HTR-8/SVneo (cell line): ENCODE measurements around the gene AIG1.

Experiments used
- DNase-seq: peaks from one replicate; pipeline ENCODE4 v3.0.0; 2011; ENCODE audit warnings: low spot score, mixed read lengths; ENCODE audit not compliant: insufficient read length
- FAIRE-seq: peaks from 2 replicates; lab custom pipeline; 2011; peaks lifted over from hg19 to GRCh38; lab: Jason Lieb, UNC

Gene AIG1

DNA sequence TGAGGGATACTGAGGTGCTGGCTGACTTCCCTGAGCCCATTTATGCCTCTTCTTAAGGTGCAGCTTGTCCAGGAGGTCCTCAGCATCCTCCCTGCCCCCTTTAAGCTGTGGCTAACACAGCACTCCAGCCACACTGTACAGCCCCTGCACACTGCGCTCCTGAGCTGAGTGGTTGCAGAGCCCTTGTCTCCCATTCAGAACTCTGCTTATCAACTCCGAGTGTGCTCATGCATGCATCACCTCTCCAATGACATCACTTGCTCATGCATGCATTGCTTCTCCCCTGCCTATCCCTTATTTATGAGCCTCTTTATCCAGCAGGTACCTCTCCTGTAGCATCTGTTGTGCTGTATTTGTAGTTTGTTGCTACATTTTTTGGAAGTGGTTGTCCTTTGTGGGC is 124.6 kb downstream of the AIG1 start:
- FAIRE-seq (no peak), DNase-seq (no peak)

DNA sequence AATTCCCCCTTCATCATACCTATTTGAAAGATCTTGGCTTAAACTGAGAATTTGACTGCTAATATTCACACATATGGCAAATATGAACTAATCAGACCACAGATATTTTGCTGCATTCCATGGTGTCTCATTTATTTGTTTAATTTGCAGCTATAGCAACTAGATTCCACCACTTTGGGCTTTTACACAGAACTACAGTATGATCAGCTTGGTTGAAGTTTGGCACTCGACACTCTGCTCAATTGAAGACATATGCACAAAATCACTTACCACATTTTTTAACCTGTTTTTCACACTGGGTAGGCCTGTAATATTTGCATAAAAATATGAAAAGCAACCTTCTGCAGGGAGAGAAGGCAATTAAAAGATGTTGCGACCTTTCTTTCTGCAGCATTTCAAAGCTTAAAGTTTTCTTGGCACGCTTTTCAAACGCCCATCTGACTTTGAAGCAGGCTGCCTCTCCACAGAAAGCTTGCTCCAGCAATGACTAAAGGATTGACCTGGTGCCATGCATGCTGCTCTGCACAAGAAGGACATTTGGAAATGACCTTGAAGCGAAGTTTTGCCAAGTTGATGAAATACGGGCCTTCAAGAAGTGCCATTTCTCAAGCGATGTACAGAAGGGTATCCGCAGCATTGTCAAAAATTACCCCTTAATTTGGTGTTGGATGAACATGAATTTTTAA is 126.7 kb downstream of the AIG1 start:
- DNase-seq: no peak
- no peak for FAIRE-seq

GRCh38 chr6:143188292-143188691 is 127.6 kb downstream of the AIG1 start:
- DNase-seq: no peak
- no peak for FAIRE-seq

DNA sequence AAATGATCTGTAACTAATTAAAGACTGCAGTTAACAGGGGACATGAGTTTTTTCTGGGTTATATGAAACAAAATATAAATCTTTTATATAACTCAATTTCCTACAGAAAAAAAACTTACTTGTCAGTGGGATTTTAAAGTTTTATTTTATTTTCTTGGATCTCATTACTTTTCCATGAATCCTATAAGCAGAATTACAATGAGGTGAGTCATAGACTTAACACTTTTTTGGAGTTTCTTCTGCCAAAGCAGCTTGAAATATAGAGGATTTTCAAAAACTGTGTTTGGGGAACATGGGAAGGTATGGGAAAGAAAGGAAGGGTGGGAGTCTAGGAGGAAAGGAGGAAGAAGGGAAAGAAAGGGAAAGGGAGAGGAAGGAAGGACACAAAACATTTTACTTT is 130.7 kb downstream of the AIG1 start:
- FAIRE-seq: no peak
- DNase-seq: no peak

GRCh38 chr6:143192766-143193165 is 132.1 kb downstream of the AIG1 start:
- FAIRE-seq (no peak), DNase-seq (no peak)

- FAIRE-seq (no peak), DNase-seq (no peak)
Measured at GRCh38 chr6:143193571-143194094, 132.9 kb downstream of the AIG1 start.

DNA sequence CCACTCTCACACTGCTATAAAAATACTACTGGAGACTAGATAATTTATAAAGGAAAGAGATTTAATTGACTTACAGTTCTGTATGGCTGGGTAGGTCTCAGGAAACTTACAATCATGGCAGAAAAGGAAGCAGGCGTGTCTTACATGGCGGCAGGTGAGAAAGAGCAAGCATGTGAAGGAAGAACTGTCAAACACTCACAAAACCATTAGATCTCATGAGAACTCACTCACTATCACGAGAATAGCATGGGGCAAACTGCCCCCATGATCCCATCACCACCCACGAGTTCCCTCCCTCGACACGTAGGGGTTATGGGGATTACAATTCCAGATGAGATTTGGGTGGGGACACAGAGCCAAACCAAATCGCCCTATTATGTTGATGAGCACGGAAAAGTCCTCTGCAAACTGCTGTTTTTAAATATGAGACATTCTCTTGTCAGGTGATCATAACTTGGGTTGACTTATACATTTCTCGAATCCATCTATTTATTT is 133.5 kb downstream of the AIG1 start:
- FAIRE-seq: no peak
- DNase-seq: no peak

- FAIRE-seq (no peak), DNase-seq (no peak)
Measured at GRCh38 chr6:143195349-143195845, 134.7 kb downstream of the AIG1 start.

DNA sequence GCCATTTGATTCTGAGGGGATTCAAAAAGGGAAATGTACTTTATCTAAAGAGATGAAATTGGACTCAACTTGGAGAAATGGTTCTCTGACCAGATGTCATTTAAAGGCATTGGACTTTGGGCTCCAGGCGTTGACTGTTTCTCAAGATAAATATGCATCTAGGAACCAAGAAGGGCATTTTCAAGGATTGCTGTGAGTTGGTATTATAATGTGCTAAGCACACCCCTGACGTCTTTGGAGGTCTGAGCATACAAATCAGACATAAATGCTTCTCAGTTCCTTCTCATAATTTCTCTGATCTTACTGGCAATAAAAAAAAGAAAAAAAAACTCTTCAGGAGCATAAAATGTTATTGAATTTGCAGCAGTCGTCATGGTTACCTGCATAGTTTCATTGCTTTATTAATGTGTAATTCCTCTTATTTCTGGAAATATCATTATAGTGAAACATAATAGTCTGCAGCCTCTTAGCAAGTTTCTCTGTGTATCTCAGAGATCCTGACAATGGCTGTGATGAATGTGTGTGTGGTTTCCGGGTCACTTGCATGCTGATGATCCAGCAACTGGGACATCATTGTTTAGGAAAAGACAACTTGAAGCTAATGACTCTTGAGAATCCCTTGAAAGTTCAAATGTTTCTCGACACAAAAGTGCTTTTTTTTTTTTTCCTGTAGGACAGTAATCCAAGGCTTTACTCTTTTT is 136.0 kb downstream of the AIG1 start:
- no peak for FAIRE-seq
- no peak for DNase-seq

GRCh38 chr6:143197377-143197776 is 136.7 kb downstream of the AIG1 start:
- DNase-seq (no peak), FAIRE-seq (no peak)

- FAIRE-seq (no peak), DNase-seq (no peak)
Measured at GRCh38 chr6:143198312-143198711, 137.6 kb downstream of the AIG1 start.

DNA sequence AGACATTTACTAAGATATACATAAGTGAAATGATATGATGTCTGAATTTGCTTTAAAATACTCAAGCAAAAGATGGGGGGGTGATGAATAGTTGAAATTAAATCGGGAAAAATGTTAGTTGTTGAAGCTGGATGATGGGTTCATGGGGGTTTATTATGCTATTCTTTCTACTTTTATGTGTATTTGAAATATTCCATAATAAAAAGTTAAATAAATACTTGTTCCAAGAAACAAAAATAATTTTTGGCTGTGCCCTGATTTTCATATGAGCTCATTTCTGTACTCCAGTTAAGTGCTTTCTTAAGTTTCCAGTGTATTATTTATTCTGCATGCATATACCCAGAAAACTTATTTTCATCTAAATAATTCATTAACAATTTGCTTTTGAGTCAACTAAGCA is 138.6 kb downstream of the AIG1 start:
- no peak for FAIRE-seq
- no peak for DNase-seq

DNA sequence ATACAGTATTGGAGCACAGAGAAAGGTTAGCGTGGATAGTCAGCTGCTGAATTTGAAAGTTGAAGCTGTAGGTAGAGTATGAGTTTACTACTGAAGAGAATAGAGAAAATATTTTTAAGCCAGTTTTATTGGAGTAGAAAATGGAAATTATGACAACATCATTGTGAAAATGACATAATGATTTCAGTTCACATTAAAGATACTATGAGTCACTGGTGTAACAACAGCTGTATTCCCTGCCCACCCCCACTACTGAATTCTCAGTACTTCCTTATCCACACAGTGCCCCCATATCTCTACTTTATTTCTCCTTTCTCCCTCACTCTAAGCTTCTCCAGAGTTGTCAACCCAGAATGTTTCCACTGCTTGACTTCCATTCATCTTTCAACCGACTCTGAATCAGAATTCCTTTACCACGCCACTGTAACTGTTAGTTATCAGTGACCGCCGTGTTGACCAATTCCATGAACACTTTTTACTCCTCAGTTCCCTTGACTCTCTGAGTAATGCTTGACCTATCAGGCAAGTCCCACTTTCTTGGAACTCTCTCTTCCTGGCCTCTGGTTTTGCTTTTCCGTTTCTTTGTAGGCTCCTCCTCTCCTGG is 139.6 kb downstream of the AIG1 start:
- no peak for DNase-seq
- no peak for FAIRE-seq

GRCh38 chr6:143204045-143204444 is 143.4 kb downstream of the AIG1 start:
- DNase-seq (no peak), FAIRE-seq (no peak)

DNA sequence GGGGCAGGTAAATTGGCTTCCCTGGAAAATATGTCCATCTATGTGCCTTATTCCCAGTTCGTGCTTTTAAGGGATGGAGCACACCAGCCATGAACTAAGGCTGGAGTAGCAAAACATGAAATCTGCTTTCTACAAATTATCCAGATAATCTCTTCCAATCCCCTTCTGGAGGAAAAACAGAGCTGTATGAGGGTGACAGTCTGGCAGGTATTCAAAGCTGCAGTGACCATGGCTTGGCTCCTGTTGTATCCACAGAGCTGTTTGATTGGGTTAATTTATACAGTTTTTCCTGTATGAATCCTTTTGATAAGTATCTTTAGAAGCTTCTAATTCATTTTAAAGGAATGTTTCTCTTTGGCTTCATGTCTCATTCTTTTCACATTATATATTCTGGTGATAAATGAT is 144.4 kb downstream of the AIG1 start:
- DNase-seq: no peak
- FAIRE-seq: no peak

GRCh38 chr6:143205585-143205984 is 144.9 kb downstream of the AIG1 start:
- FAIRE-seq: no peak
- DNase-seq: no peak

DNA sequence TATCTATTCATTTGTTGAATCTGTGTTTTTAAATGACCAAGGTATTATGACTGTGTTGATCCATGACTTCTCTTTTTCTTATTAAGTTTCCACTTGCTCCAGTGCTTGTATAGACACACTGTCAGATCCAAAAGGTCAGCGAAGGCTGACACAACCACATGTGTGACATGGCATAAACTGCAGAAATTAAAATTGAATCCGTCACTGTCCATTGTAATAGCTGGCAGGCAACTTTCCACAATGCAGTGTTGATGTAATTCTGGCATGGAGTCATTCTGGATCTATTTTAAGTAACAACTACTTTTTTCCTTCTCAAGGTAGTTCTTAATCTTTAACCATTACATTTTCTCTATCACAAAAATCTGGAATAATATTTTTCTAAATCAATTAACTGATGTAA is 145.3 kb downstream of the AIG1 start:
- DNase-seq: no peak
- no peak for FAIRE-seq

- no peak for DNase-seq
- no peak for FAIRE-seq
Measured at GRCh38 chr6:143206550-143206949, 145.9 kb downstream of the AIG1 start.

- no peak for FAIRE-seq
- DNase-seq: no peak
Measured at GRCh38 chr6:143210420-143210819, 149.7 kb downstream of the AIG1 start.

DNA sequence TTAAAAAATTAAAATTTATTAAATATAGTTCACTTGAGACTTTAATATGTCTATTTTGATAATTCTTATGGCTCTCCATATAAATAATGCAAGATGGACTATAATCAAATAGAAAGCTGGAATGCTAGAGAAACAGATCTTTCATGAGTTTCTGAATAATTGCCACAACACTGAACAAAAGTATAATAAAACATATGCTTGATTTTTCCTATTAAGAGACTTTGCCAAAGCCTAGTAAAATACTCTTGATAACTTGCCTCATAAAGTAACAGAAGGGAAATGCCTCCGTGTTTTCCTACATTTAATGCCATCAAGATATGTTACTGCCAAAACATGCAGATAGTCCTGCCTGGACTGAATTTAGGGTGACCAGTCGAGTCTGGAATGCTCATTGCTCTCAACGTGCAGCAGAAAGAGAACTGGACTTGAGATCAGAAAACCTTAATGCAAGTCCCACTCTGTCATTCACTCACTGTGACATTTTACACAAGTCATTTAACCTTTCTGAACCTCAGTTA is 153.2 kb downstream of the AIG1 start:
- DNase-seq (no peak), FAIRE-seq (no peak)

GRCh38 chr6:143215363-143215762 is 154.7 kb downstream of the AIG1 start:
- FAIRE-seq: no peak
- no peak for DNase-seq
